Hepatocyte (in vitro differentiated cells): ENCODE data around the gene MAP2K2. TPM values are rescaled to one million over a fixed set of nuclear protein-coding genes. Genes with fewer than 3 reads are reported as not detected.

ENCODE experiments used
- DNase-seq: peaks from one replicate; pipeline ENCODE4 v3.0.0-alpha.2; 2016; ENCODE audit warnings: low spot score
- H2AFZ ChIP-seq: fragments of 200-600 bp; sonication (generic); 2 replicates; pipeline ENCODE4 v1.6.0; 2016; ENCODE audit warnings: antibody characterized with exemption, mild to moderate bottlenecking
- H3K27ac ChIP-seq: fragments of 200-600 bp; sonication (generic); 2 replicates; pipeline ENCODE4 v1.5.1; 2016; ENCODE audit warnings: mild to moderate bottlenecking
- H3K27me3 ChIP-seq: fragments of 200-600 bp; sonication (generic); 2 replicates; pipeline ENCODE4 v1.6.1; 2016
- H3K36me3 ChIP-seq: fragments of 200-600 bp; sonication (generic); replicated peaks from 2 replicates; pipeline ENCODE4 v1.5.1; 2016; ENCODE audit warnings: low read depth; ENCODE audit not compliant: insufficient read depth
- H3K4me1 ChIP-seq: fragments of 200-600 bp; sonication (generic); 2 replicates; pipeline ENCODE4 v1.5.1; 2016; ENCODE audit warnings: mild to moderate bottlenecking, moderate library complexity; ENCODE audit not compliant: insufficient read depth
- H3K4me2 ChIP-seq: fragments of 200-600 bp; sonication (generic); 2 replicates; pipeline ENCODE4 v1.6.0; 2016
- H3K4me3 ChIP-seq: fragments of 200-600 bp; sonication (generic); 2 replicates; pipeline ENCODE4 v1.5.1; 2016; ENCODE audit warnings: mild to moderate bottlenecking
- H3K79me2 ChIP-seq: fragments of 200-600 bp; sonication (generic); 2 replicates; pipeline ENCODE4 v1.6.0; 2017; ENCODE audit warnings: mild to moderate bottlenecking
- H3K9me2 ChIP-seq: fragments of 200-600 bp; sonication (generic); replicated peaks from 2 replicates; pipeline ENCODE4 v1.6.0; 2017; ENCODE audit warnings: mild to moderate bottlenecking; ENCODE audit not compliant: insufficient read depth
- H3K9me3 ChIP-seq: fragments of 200-600 bp; sonication (generic); 2 replicates; pipeline ENCODE4 v1.5.1; 2016; ENCODE audit warnings: low read depth, mild to moderate bottlenecking
- H4K20me1 ChIP-seq: fragments of 200-600 bp; sonication (generic); 2 replicates; pipeline ENCODE4 v1.6.0; 2016; ENCODE audit warnings: mild to moderate bottlenecking; ENCODE audit not compliant: insufficient read depth, poor library complexity, severe bottlenecking
- CTCF ChIP-seq: fragments of 200-600 bp; sonication (generic); IDR thresholded peaks from 2 replicates; pipeline ENCODE4 v1.5.1; 2016; ENCODE audit warnings: antibody characterized with exemption, mild to moderate bottlenecking; ENCODE audit not compliant: poor library complexity
- EZH2 ChIP-seq: fragments of 200-600 bp; sonication (generic); IDR thresholded peaks from 2 replicates; pipeline ENCODE4 v1.6.1; 2016; ENCODE audit warnings: antibody characterized with exemption, mild to moderate bottlenecking, borderline replicate concordance
- EZH2phosphoT487 ChIP-seq: fragments of 200-600 bp; sonication (generic); IDR thresholded peaks from one replicate; pipeline ENCODE4 v1.6.1; 2018; ENCODE audit warnings: antibody characterized with exemption, mild to moderate bottlenecking, low read depth, moderate library complexity; ENCODE audit not compliant: unreplicated experiment, severe bottlenecking
- WGBS: methylation state at CpG from one replicate; pipeline ENCODE4 v1.1.6; 2016; ENCODE audit warnings: low lambda C conversion rate; ENCODE audit errors: missing lambda C conversion rate; 5-methylcytosine and 5-hydroxymethylcytosine counted together
- polyA plus RNA-seq: library from polyadenylated mRNA; unstranded; fragments of >200 nt; fragmentation: Nextera tagmentation; extraction: Ambion mirVana; gene quantifications from 2 replicates; pipeline ENCODE4 v1.2.1, GENCODE V29; 2016
- total RNA-seq: library from RNA; depleted of rRNA; stranded (reverse); fragments of >200 nt; gene quantifications from 2 replicates; pipeline ENCODE4 v1.2.3, GENCODE V29; 2014

Gene MAP2K2
- total and polyA plus RNA-seq, 2 experiments from 2014 or later = 135 to 188 TPM

- TF ChIP-seq EZH2 = no peak
- no peak for TF ChIP-seq EZH2phosphoT487
- Histone ChIP-seq H3K27me3 (no peaks in the 10 kb centered on the region), H2AFZ (no peak overlapping the region), H3K27ac (peak overlapping the region; percentile 98), H3K4me1 (peaks cover 59% of the 10 kb centered on the region), H3K9me2 (no peaks in the 10 kb centered on the region), H3K4me3 (no peak overlapping the region), H3K4me2 (peak overlapping the region; percentile 98), H3K79me2 (peaks cover 93% of the 10 kb centered on the region), H3K36me3 (no peaks in the 10 kb centered on the region), H4K20me1 (peaks cover 82% of the 10 kb centered on the region), H3K9me3 (no peaks in the 10 kb centered on the region)
- DNase-seq = peak; percentile 26
- 89% methylated on average over 16 of the region's 16 CpGs for WGBS
Observed at GRCh38 chr19:4060621-4061177, 63.2 kb downstream of the MAP2K2 start.

- Histone ChIP-seq H3K27ac (peak overlapping the region; percentile 98), H4K20me1 (peaks cover 84% of the 10 kb centered on the region), H2AFZ (no peak overlapping the region), H3K27me3 (no peaks in the 10 kb centered on the region), H3K4me1 (peaks cover 59% of the 10 kb centered on the region), H3K79me2 (peaks cover 96% of the 10 kb centered on the region), H3K4me2 (peak overlapping the region; percentile 98), H3K36me3 (no peaks in the 10 kb centered on the region), H3K4me3 (no peak overlapping the region), H3K9me3 (no peaks in the 10 kb centered on the region), H3K9me2 (no peaks in the 10 kb centered on the region)
- 87% methylated on average over 24 of the region's 42 CpGs for WGBS
- DNase-seq = peak; percentile 73
- TF ChIP-seq CTCF = no peak
- no peak for TF ChIP-seq EZH2phosphoT487
- no peak for TF ChIP-seq EZH2
Observed at GRCh38 chr19:4059891-4060620, 63.9 kb downstream of the MAP2K2 start.

- Histone ChIP-seq H3K4me3 (no peak overlapping the region), H3K79me2 (peaks cover 96% of the 10 kb centered on the region), H3K9me3 (no peaks in the 10 kb centered on the region), H3K36me3 (no peaks in the 10 kb centered on the region), H4K20me1 (peaks cover 82% of the 10 kb centered on the region), H3K9me2 (no peaks in the 10 kb centered on the region), H3K4me2 (peak overlapping the region; percentile 98), H3K27ac (peak overlapping the region; percentile 98), H3K4me1 (peaks cover 59% of the 10 kb centered on the region), H3K27me3 (no peaks in the 10 kb centered on the region), H2AFZ (no peak overlapping the region)
- 68% methylated on average over 16 of the region's 19 CpGs for WGBS
- no peak for TF ChIP-seq EZH2phosphoT487
- TF ChIP-seq EZH2 = no peak
- TF ChIP-seq CTCF = no peak
- DNase-seq = peak; percentile 51
Observed at GRCh38 chr19:4059453-4059871, 64.5 kb downstream of the MAP2K2 start.
